ENCODE measurements around the gene PRODH. TPM values are rescaled to one million over a fixed set of nuclear protein-coding genes. Genes with fewer than 3 reads are reported as not detected.
"Not testable (repeated sequence)": the region's sequence is repeated elsewhere in the genome, so short reads cannot be mapped to it uniquely, and the experiment has no call there.

The PRODH gene
- total RNA-seq, 1 donor from 2014 or later = 5.0 TPM

DNA sequence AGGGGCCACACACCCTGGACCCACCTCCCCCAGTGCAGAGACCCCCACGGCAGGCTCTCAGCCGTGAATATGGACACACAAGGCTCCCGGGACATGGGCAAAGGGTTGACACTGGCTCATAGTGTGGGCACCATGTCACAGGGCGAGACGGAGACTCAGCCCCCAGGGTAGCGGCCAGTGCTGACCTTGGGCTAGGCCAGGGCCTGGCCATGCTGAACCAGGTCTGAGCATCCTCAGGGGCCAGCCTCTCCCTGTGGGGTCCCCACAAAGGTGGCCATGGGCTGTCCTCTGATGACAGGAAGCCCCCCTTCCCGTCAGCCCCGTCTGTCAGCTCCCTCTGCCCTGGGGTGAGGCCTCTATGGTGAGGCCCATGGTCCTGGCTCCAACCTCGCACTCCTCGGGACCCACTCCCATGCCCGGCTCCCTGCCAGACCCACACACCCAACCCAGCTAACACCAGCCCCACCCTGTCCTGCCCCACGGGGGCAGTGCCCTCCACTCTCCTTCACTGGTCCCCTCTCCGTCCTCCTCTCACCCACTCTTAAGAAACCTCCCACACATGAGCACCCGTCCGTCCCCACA, 19.0 kb upstream of the PRODH start:
- no peak overlapping the region for H3K4me3 ChIP-seq (ENCODE audit: low read depth, low read length)
- DNase-seq (ENCODE audit: low read depth) = no peak
- no peak for TF ChIP-seq CTCF (IDR thresholded peaks at IDR 0.05; ENCODE audit: insufficient read depth, low read length, severe bottlenecking)
- peak; percentile 50 for FAIRE-seq
- no peaks in the 10 kb centered on the region for H3K27me3 ChIP-seq (ENCODE audit: control insufficient read depth, insufficient read depth, low read length)
- no peaks in the 10 kb centered on the region for H3K36me3 ChIP-seq (ENCODE audit: control insufficient read depth, insufficient read depth, low read length)

DNA sequence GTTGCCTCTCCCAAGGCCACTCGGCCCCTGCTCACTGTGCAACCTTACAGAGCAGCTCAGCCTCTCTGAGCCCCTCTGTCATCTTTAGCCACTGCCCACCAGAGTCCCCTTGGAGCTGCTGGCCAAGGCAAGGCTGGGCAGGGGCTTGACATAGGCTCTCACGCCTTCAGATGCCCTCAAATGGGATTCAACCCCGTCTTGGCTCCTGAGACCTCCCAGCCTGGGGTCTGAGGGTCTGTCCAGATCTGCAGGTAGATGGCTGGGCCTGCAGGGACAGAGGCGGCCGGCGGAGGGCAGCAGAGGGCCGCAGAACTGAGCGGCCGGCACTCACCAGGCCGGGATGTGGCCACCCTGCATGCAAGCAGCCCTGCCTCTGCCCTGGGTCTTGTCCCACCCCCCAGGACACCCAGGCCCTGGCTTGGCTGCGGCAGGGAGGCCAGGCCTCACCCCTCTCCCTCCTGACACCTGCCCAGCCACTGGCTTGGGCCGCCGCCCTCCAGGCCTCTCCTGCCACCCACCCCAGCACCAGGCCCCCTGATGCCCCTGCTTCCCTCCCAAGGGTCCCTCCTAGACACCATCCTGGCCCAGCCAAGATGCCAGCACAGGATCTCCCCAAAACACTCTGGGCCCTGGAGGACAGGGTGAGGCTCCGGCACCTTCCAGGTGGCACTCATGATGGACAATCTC, 18.4 kb upstream of the PRODH start:
- TF ChIP-seq CTCF (IDR thresholded peaks at IDR 0.05; ENCODE audit: insufficient read depth, low read length, severe bottlenecking) = peak; percentile 93
- not testable (repeated sequence) for H3K4me3 ChIP-seq (ENCODE audit: low read depth, low read length); FAIRE-seq; H3K27me3 ChIP-seq (ENCODE audit: control insufficient read depth, insufficient read depth, low read length); H3K36me3 ChIP-seq (ENCODE audit: control insufficient read depth, insufficient read depth, low read length)
- DNase-seq (ENCODE audit: low read depth) = peak; percentile 12

GRCh38 chr22:18953128-18953527, 17.0 kb upstream of the PRODH start:
- FAIRE-seq = peak; percentile 83
- DNase-seq (ENCODE audit: low read depth); H3K4me3 ChIP-seq (ENCODE audit: low read depth, low read length); H3K36me3 ChIP-seq (ENCODE audit: control insufficient read depth, insufficient read depth, low read length); H3K27me3 ChIP-seq (ENCODE audit: control insufficient read depth, insufficient read depth, low read length): not testable (repeated sequence)

GRCh38 chr22:18952022-18952421, 15.9 kb upstream of the PRODH start:
- no peak for TF ChIP-seq CTCF (IDR thresholded peaks at IDR 0.05; ENCODE audit: insufficient read depth, low read length, severe bottlenecking)
- DNase-seq (ENCODE audit: low read depth) (no peak), FAIRE-seq (no peak)
- Histone ChIP-seq H3K4me3 (ENCODE audit: low read depth, low read length) (no peak overlapping the region), H3K27me3 (ENCODE audit: control insufficient read depth, insufficient read depth, low read length) (no peaks in the 10 kb centered on the region), H3K36me3 (ENCODE audit: control insufficient read depth, insufficient read depth, low read length) (no peaks in the 10 kb centered on the region)

DNA sequence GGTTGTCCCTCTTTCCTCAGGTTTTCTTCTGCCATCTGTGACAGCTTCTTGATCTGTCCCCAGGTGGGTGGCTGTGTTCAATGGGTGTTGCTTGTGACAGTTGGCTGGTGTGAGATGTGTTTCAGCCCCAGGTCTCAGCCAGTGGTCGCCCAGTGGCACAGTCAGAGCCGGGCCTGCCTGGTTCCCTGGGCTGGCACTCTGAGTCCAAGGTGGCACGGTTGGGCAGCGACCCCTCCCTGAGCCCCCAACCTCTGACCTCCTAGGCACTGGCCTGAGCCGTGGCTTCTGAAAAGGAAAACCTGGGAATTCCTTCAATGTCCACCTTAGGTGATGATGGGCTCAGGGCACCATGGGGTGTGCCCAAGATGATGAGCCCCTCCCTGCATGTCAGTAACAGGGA, 14.0 kb upstream of the PRODH start:
- DNase-seq (ENCODE audit: low read depth) (no peak), FAIRE-seq (peak; percentile 88)
- H3K36me3 ChIP-seq (ENCODE audit: control insufficient read depth, insufficient read depth, low read length) = no peaks in the 10 kb centered on the region
- no peak overlapping the region for H3K4me3 ChIP-seq (ENCODE audit: low read depth, low read length)
- no peaks in the 10 kb centered on the region for H3K27me3 ChIP-seq (ENCODE audit: control insufficient read depth, insufficient read depth, low read length)
- TF ChIP-seq CTCF (IDR thresholded peaks at IDR 0.05; ENCODE audit: insufficient read depth, low read length, severe bottlenecking) = no peak

GRCh38 chr22:18947905-18948304, 11.8 kb upstream of the PRODH start:
- TF ChIP-seq CTCF (IDR thresholded peaks at IDR 0.05; ENCODE audit: insufficient read depth, low read length, severe bottlenecking) = no peak
- H3K4me3 ChIP-seq (ENCODE audit: low read depth, low read length) = no peak overlapping the region
- H3K36me3 ChIP-seq (ENCODE audit: control insufficient read depth, insufficient read depth, low read length) = no peaks in the 10 kb centered on the region
- DNase-seq (ENCODE audit: low read depth) (no peak), FAIRE-seq (no peak)
- no peaks in the 10 kb centered on the region for H3K27me3 ChIP-seq (ENCODE audit: control insufficient read depth, insufficient read depth, low read length)

DNA sequence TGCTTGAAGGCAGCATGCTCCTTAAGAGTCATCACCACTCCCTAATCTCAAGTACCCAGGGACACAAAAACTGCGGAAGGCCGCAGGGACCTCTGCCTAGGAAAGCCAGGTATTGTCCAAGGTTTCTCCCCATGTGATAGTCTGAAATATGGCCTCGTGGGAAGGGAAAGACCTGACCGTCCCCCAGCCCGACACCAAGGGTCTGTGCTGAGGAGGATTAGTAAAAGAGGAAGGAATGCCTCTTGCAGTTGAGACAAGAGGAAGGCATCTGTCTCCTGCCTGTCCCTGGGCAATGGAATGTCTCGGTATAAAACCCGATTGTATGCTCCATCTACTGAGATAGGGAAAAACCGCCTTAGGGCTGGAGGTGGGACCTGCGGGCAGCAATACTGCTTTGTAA, 11.0 kb upstream of the PRODH start:
- not testable (repeated sequence) for FAIRE-seq

DNA sequence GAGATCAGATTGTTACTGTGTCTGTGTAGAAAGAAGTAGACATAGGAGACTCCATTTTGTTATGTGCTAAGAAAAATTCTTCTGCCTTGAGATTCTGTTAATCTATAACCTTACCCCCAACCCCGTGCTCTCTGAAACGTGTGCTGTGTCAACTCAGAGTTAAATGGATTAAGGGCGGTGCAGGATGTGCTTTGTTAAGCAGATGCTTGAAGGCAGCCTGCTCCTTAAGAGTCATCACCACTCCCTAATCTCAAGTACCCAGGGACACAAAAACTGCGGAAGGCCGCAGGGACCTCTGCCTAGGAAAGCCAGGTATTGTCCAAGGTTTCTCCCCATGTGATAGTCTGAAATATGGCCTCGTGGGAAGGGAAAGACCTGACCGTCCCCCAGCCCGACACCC, 2.6 kb upstream of the PRODH start:
- FAIRE-seq; H3K27me3 ChIP-seq (ENCODE audit: control insufficient read depth, insufficient read depth, low read length); H3K36me3 ChIP-seq (ENCODE audit: control insufficient read depth, insufficient read depth, low read length); H3K4me3 ChIP-seq (ENCODE audit: low read depth, low read length); DNase-seq (ENCODE audit: low read depth): not testable (repeated sequence)

More for the DNA sequence above, 11.0 kb upstream of the PRODH start:
- H3K36me3 ChIP-seq (ENCODE audit: control insufficient read depth, insufficient read depth, low read length); H3K4me3 ChIP-seq (ENCODE audit: low read depth, low read length); DNase-seq (ENCODE audit: low read depth); H3K27me3 ChIP-seq (ENCODE audit: control insufficient read depth, insufficient read depth, low read length): not testable (repeated sequence)

GRCh38 chr22:18934688-18935087, 1.4 kb downstream of the PRODH start:
- not testable (repeated sequence) for H3K36me3 ChIP-seq (ENCODE audit: control insufficient read depth, insufficient read depth, low read length); DNase-seq (ENCODE audit: low read depth); H3K4me3 ChIP-seq (ENCODE audit: low read depth, low read length); H3K27me3 ChIP-seq (ENCODE audit: control insufficient read depth, insufficient read depth, low read length); FAIRE-seq

Data from bronchial epithelial cell (primary cell).